GM21529 (cell line): ENCODE measurements around the gene SORL1-AS1.
A peak's percentile ranks its signal among the peaks of the same experiment; 100 is the strongest.
"Not testable (repeated sequence)": the region's sequence is repeated elsewhere in the genome, so short reads cannot be mapped to it uniquely, and the experiment has no call there.

Experiments
- ATAC-seq: cut with Tn5 transposase; IDR thresholded peaks from one replicate; pipeline ENCODE4 v1.9.1; 2021; ENCODE audit not compliant: unreplicated experiment

SORL1-AS1 gene

GRCh38 chr11:121429556-121429955 is 23.2 kb downstream of the SORL1-AS1 start:
- no peak for ATAC-seq

- ATAC-seq: no peak
These were observed 25.4 kb downstream of the SORL1-AS1 start for GRCh38 chr11:121427400-121427744.

GRCh38 chr11:121426476-121427399 is 26.0 kb downstream of the SORL1-AS1 start:
- peak; percentile 31 for ATAC-seq

GRCh38 chr11:121425828-121426227 is 26.9 kb downstream of the SORL1-AS1 start:
- no peak for ATAC-seq

- peak; percentile 38 for ATAC-seq
These were observed 30.1 kb downstream of the SORL1-AS1 start for GRCh38 chr11:121422675-121423074.

- no peak for ATAC-seq
These were observed 31.4 kb downstream of the SORL1-AS1 start for GRCh38 chr11:121421149-121421901.

GRCh38 chr11:121420398-121420797 is 32.4 kb downstream of the SORL1-AS1 start:
- no peak for ATAC-seq

GRCh38 chr11:121419836-121420235 is 32.9 kb downstream of the SORL1-AS1 start:
- no peak for ATAC-seq

GRCh38 chr11:121418625-121419114 is 34.1 kb downstream of the SORL1-AS1 start:
- ATAC-seq: peak; percentile 27

- ATAC-seq: no peak
These were observed 35.2 kb downstream of the SORL1-AS1 start for GRCh38 chr11:121417607-121418006.

GRCh38 chr11:121417055-121417551 is 35.7 kb downstream of the SORL1-AS1 start:
- peak; percentile 68 for ATAC-seq

GRCh38 chr11:121415856-121416255 is 36.9 kb downstream of the SORL1-AS1 start:
- no peak for ATAC-seq

GRCh38 chr11:121414141-121414913 is 38.4 kb downstream of the SORL1-AS1 start:
- no peak for ATAC-seq

GRCh38 chr11:121412711-121413415 is 39.9 kb downstream of the SORL1-AS1 start:
- ATAC-seq: no peak

- ATAC-seq: no peak
These were observed 40.7 kb downstream of the SORL1-AS1 start for GRCh38 chr11:121412000-121412587.

- not testable (repeated sequence) for ATAC-seq
These were observed 41.4 kb downstream of the SORL1-AS1 start for GRCh38 chr11:121411330-121411729.

- ATAC-seq: not testable (repeated sequence)
These were observed 42.7 kb downstream of the SORL1-AS1 start for GRCh38 chr11:121410041-121410440.

GRCh38 chr11:121408830-121409229 is 43.9 kb downstream of the SORL1-AS1 start:
- ATAC-seq: no peak

GRCh38 chr11:121406291-121406690 is 46.5 kb downstream of the SORL1-AS1 start:
- no peak for ATAC-seq

- no peak for ATAC-seq
These were observed 47.1 kb downstream of the SORL1-AS1 start for GRCh38 chr11:121405646-121406045.
